ACC112 (cell line): ENCODE results near the gene PRR23E.

Source experiments
- H2AFZ ChIP-seq: fragments of 200-600 bp; sonication (generic); one replicate; pipeline ENCODE4 v1.6.0; 2017; ENCODE audit warnings: antibody characterized with exemption, low read length; ENCODE audit not compliant: unreplicated experiment
- H3K27ac ChIP-seq: fragments of 200-600 bp; sonication (generic); 2 replicates; pipeline ENCODE4 v1.5.1; 2014; ENCODE audit warnings: low read depth, mild to moderate bottlenecking, antibody characterized with exemption, low read length, moderate library complexity
- H3K27me3 ChIP-seq: fragments of 200-600 bp; sonication (generic); 2 replicates; pipeline ENCODE4 v1.6.1; 2014; ENCODE audit warnings: mild to moderate bottlenecking, antibody characterized with exemption, low read length, moderate library complexity, mixed read lengths; ENCODE audit not compliant: insufficient read depth
- H3K36me3 ChIP-seq: fragments of 200-600 bp; sonication (generic); 2 replicates; pipeline ENCODE4 v1.6.1; 2016; ENCODE audit warnings: mild to moderate bottlenecking, antibody characterized with exemption, low read length, moderate library complexity, mixed read lengths; ENCODE audit not compliant: insufficient read depth
- H3K4me1 ChIP-seq: fragments of 200-600 bp; sonication (generic); one replicate; pipeline ENCODE4 v1.6.1; 2016; ENCODE audit warnings: low read length, mixed read lengths; ENCODE audit not compliant: insufficient read depth, unreplicated experiment, control insufficient read depth
- H3K4me3 ChIP-seq: fragments of 200-600 bp; sonication (generic); 2 replicates; pipeline ENCODE4 v1.5.1; 2014; ENCODE audit warnings: mild to moderate bottlenecking, low read depth, low read length
- H3K79me2 ChIP-seq: fragments of 200-600 bp; sonication (generic); one replicate; pipeline ENCODE4 v1.6.0; 2016; ENCODE audit warnings: low read length; ENCODE audit not compliant: control insufficient read depth, unreplicated experiment, insufficient read depth

Gene PRR23E

GRCh38 chr3:127173516-127174166 is 19.3 kb upstream of the PRR23E start:
- H3K36me3 ChIP-seq = no peaks in the 10 kb centered on the region

GRCh38 chr3:127174284-127174683 is 18.6 kb upstream of the PRR23E start:
- H2AFZ ChIP-seq = no peak overlapping the region
- H3K27ac ChIP-seq = no peak overlapping the region
- peaks cover 9% of the 10 kb centered on the region for H3K4me1 ChIP-seq
- H3K4me3 ChIP-seq = no peak overlapping the region
- no peaks in the 10 kb centered on the region for H3K79me2 ChIP-seq
- no peaks in the 10 kb centered on the region for H3K36me3 ChIP-seq
- peaks cover 20% of the 10 kb centered on the region for H3K27me3 ChIP-seq

More at GRCh38 chr3:127173516-127174166, 19.3 kb upstream of the PRR23E start:
- Histone ChIP-seq H3K27me3 (peaks cover 21% of the 10 kb centered on the region), H3K27ac (no peak overlapping the region), H2AFZ (no peak overlapping the region), H3K4me3 (peak overlapping the region; percentile 47; the same call in 1 of the 2 replicates), H3K79me2 (no peaks in the 10 kb centered on the region), H3K4me1 (peaks cover 9% of the 10 kb centered on the region)

GRCh38 chr3:127174715-127175140 is 18.2 kb upstream of the PRR23E start:
- H3K4me1 ChIP-seq = peaks cover 9% of the 10 kb centered on the region
- no peak overlapping the region for H3K27ac ChIP-seq
- no peaks in the 10 kb centered on the region for H3K36me3 ChIP-seq
- H2AFZ ChIP-seq = no peak overlapping the region
- no peak overlapping the region for H3K4me3 ChIP-seq
- H3K27me3 ChIP-seq = peaks cover 20% of the 10 kb centered on the region
- no peaks in the 10 kb centered on the region for H3K79me2 ChIP-seq

GRCh38 chr3:127175272-127175671 is 17.7 kb upstream of the PRR23E start:
- Histone ChIP-seq H3K4me3 (no peak overlapping the region), H3K27me3 (peaks cover 16% of the 10 kb centered on the region), H3K27ac (no peak overlapping the region), H2AFZ (no peak overlapping the region), H3K36me3 (no peaks in the 10 kb centered on the region), H3K79me2 (no peaks in the 10 kb centered on the region), H3K4me1 (peaks cover 9% of the 10 kb centered on the region)

GRCh38 chr3:127177226-127177625 is 15.7 kb upstream of the PRR23E start:
- Histone ChIP-seq H3K4me1 (peaks cover 9% of the 10 kb centered on the region), H3K27ac (no peak overlapping the region), H3K79me2 (no peaks in the 10 kb centered on the region), H2AFZ (no peak overlapping the region), H3K4me3 (no peak overlapping the region), H3K27me3 (peaks cover 17% of the 10 kb centered on the region), H3K36me3 (no peaks in the 10 kb centered on the region)

- Histone ChIP-seq H3K36me3 (no peaks in the 10 kb centered on the region), H3K4me1 (no peaks in the 10 kb centered on the region), H3K79me2 (no peaks in the 10 kb centered on the region), H2AFZ (no peak overlapping the region), H3K27ac (no peak overlapping the region), H3K4me3 (no peak overlapping the region), H3K27me3 (peaks cover 18% of the 10 kb centered on the region)
These were observed 12.1 kb upstream of the PRR23E start for GRCh38 chr3:127180859-127181258.

- Histone ChIP-seq H3K4me1 (no peaks in the 10 kb centered on the region), H3K79me2 (no peaks in the 10 kb centered on the region), H2AFZ (no peak overlapping the region), H3K27me3 (peaks cover 33% of the 10 kb centered on the region), H3K27ac (no peak overlapping the region), H3K4me3 (no peak overlapping the region), H3K36me3 (no peaks in the 10 kb centered on the region)
These were observed 10.5 kb upstream of the PRR23E start for GRCh38 chr3:127182431-127182830.

- Histone ChIP-seq H2AFZ (no peak overlapping the region), H3K27me3 (peaks cover 38% of the 10 kb centered on the region), H3K79me2 (no peaks in the 10 kb centered on the region), H3K4me1 (no peaks in the 10 kb centered on the region), H3K4me3 (no peak overlapping the region), H3K36me3 (no peaks in the 10 kb centered on the region), H3K27ac (no peak overlapping the region)
These were observed 9.8 kb upstream of the PRR23E start for GRCh38 chr3:127182848-127183714.

- Histone ChIP-seq H3K36me3 (no peaks in the 10 kb centered on the region), H3K79me2 (no peaks in the 10 kb centered on the region), H3K4me3 (no peak overlapping the region), H3K27me3 (peaks cover 33% of the 10 kb centered on the region), H2AFZ (no peak overlapping the region), H3K4me1 (no peaks in the 10 kb centered on the region), H3K27ac (no peak overlapping the region)
These were observed 8.7 kb upstream of the PRR23E start for GRCh38 chr3:127183931-127184869.

- Histone ChIP-seq H3K79me2 (no peaks in the 10 kb centered on the region), H3K36me3 (no peaks in the 10 kb centered on the region), H3K27ac (no peak overlapping the region), H3K4me1 (no peaks in the 10 kb centered on the region), H2AFZ (no peak overlapping the region), H3K4me3 (no peak overlapping the region), H3K27me3 (peaks cover 27% of the 10 kb centered on the region)
These were observed 8.1 kb upstream of the PRR23E start for GRCh38 chr3:127184870-127185216.
